Medulla oblongata (tissue), 1 donor: ENCODE measurements around the gene LYRM4.

Experiments used
- DNase-seq: peaks from one replicate; pipeline ENCODE4 v3.0.0-alpha.2; 2015; ENCODE audit errors: extremely low spot score

Gene LYRM4

DNA sequence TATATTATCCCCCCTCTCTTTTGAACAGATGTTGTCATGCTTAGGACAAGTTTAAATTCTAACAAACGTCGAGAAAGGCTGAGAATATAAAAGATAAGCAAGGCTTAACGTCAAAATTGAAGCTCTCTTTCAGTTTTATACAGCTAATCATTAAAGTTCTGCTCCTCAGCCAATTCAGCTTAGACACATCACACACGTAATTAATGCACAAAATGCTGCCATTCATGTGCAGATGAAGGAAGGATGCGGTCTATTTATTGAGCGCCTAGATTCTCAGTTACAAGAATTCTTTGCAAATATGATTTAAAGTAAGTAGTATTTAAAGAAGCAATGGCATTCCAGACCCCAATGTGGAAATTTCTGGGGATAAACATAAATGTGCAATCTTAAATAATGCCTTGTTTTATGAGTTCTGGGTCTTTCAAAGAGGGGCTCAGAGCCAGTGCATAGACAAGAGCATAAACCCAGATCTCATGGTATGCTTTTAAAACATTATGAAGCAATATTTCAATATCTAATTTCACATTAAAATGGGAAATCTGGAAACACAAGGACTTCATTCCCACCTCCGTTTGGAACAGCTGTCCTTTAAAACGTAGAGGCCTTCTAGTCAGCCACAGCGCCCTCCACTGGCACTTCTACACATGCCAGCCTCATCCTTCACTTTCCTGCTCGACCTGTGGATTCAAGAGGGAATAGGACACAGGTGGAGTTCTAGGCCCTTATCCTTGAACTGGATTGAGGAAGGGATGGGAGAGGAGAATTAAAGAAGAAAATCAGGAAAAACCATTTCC lies 85.8 kb downstream of the LYRM4 start:
- DNase-seq, result peak; percentile 40

DNA sequence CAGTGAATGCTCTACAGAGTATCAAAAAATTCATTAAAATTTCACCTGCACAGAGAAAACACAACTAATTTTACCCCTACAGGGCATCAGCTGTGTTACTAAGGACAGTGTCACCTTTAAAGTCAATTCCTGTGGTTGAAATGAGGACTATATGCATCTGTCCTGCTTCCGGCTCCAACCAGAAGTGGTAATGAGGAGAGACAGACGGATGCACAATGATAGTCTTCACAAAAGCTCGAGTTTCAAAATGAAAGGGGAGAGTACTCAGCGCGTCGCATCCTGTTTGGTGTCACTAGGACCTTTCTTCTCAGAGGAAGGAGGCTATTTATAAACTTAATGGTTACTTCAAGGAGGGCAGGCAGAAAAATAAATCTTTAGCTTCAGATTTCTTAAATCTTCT lies 86.5 kb downstream of the LYRM4 start:
- peak; percentile 77 for DNase-seq

DNA sequence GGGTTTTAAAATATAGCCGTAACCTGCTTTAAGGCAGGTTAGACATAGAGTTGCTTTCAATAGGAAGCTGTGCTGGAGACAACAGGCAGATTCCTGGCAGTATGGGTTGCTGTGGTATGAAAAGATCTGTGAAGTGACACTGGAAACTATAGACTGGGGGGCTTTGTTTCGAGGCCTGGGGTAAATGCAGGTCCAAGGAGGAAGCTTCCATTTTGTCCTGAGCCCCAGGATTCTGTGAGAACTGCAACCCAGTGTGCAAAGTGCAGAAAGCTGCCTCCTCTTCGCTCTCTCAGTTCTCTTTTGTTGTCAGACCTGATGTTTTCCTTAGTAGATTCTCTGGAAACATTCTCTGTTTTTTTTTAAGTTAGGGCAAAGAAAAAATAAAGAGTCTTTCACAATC lies 86.9 kb downstream of the LYRM4 start:
- no peak for DNase-seq

DNA sequence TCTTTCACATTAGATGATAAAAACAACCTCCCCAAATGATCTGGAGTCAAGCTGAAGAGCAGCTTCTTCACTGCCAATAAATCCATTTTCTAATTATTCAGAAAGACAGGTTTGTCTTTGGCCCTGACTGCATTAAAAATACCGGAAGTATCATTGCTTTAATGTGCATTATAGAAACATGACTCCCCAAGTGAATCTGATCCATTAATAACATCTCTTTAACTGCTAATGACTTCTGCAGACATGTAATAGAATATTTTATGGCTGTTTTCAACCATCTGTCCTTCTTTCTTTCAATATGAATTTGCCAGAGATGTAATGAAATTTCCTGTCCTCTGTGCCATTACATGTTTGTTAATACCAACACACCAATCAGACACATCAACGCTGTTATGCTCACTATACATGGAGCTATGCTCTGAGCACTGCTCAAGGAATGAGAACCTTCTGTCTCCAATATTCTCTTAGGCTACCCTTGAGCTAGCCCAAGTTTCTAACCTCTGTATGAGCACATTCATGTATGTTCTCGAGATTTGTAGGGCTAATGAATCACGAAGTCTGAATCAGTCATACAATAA lies 87.8 kb downstream of the LYRM4 start:
- no peak for DNase-seq

DNA sequence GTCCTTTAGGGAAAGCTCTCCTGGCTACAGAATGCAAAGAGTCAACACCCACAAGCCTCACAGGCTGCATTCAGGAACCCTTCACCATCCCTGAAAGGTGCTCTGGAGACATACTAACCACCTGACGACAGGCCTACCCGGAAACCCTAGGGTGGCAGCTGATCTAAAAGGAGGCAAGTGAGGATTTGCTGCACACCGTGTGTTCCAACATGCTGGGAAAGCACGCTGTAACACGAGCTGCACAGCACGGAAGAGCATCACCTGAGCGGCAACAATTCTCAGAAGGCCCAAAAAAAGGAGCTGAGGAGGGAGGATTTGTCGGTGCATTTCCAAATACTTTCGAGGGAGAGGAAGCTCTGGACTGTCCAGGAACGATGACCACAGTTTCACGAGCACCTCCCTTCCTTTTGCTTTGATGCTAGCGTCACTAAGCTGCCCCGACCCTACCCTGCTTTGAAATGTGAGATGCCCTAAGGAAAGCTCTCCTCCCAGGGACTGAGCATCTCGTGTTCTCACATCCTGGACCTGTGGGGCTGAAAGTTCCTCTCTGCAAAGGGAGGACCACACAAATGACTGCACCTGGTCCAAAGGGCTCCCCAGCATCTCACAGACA lies 88.6 kb downstream of the LYRM4 start:
- DNase-seq, result no peak

DNA sequence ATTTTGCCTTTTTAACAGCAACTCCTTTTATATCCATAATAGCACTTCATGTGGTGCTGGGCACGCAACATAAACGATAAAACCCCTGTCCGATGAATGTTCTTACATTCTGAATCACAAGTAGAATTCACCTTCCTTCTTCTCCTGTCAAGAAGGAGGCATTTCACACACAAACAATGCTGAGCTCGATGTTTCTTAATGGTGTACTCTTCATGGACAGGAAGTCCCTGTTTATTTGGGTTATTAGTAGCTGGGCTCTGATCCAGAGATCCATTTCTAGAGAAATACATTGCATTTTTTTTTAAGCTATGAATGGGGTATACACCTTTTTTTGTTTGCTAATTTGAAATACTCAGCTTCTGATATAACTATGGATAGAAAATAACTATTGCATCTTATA lies 93.2 kb downstream of the LYRM4 start:
- no peak for DNase-seq

DNA sequence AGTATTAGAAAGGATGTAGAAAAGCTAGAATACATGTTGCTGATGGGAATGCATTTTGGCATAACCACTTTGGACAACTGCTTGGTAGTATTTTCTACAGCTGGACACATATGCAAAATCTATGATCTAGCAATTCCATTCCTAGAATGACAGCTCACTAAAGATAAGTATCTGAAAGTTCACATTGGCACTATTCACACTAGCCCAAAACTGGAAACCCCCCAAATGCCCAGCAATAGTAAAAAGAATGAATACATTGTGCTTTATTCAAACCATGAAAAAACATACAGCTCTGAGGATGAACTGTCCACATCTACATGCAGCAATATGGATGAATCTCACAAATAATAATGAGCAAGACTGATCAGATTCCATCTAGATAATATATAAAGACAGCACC lies 96.7 kb downstream of the LYRM4 start:
- DNase-seq, result no peak

DNA sequence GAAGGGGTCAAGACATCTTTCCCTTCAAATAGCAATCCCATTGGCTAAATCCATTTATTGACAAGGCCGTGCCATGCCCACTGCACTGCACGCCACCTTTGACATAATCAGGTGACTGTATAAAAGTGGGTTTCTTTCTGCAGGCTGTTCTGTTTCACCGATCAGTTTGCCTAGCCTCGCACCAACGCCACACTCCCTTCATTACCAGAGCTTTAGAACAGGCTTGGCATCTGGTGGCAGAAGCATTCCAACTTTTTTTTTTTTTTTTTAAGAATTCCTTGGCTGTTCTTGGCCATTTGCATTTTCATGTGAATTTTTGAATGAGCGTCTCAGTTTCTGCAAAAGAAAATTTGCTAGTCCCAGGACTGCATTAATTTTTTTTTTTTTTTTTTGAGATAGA lies 97.5 kb downstream of the LYRM4 start:
- no peak for DNase-seq

DNA sequence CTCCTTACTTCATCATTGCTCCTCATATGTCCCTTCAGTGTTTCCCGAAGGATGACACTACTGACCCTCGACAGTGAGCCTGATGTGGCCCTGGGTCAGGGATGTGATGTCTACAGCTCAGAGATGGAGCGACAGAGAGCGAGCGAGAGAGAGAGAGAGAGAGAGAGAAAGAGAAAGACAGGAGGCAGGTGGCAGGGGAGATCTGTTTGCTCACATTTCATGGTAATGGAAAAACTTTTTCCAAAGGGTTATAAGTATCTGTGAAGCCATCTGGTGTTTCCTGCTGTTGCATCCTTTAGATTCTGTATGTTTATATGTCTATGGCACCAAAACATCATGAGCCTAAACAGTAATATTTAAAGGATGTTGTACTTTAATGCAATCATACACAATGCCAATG lies 98.4 kb downstream of the LYRM4 start:
- DNase-seq, result no peak

DNA sequence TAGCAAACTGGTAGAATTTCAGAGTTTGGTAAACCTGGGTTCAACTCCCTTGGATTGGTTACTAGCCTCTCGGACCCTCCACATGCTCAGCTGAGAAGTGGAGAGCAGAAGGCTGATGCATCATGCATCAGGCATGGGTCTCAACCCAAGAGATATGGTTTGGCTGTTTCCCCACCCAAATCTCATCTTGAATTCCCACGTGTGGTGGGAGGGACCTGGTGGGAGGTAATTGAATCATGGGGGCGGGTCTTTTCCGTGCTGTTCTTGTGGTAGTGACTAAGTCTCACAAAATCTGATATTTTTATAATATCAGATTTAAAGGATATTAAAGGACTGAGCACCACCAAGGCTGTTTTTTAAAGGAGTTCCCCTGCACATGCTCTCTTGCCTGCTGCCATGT lies 100.5 kb downstream of the LYRM4 start:
- DNase-seq, result no peak

DNA sequence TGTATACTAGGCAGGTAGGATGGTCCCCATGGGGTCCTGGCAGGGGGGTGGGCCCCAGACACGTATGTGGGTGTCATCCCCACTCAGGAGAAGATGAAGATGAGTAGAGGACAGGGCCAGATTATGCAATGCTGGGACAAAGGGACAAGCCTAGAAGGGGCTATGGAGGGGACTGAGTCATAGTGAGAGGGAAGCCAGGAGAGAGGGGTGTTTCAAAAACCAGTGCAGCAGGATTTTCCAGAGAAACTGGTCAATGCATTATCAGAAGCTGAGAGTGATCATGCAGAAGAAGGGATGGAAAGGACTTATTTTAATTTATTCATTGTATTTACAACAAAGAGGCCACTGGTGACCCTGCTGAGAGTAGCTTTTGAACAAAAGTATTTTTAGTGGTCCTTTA lies 101.6 kb downstream of the LYRM4 start:
- no peak for DNase-seq

DNA sequence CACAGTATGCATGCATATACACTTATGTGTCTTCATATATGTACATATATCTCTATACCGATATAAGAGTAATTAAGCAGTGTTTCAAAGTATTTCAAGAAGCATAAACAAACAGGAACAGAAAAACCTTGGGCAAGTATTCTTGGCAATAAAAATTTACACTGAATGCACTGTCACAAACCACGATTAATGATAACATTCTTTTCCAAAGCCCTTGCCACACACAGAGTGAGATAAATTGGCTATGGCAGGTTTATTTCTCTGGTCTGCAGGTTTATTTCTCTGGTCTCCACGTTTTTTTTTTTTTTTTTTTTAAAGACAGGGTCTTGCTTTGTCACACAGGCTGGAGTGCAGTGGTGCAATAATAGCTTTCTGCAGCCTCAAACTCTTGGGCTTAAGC lies 102.6 kb downstream of the LYRM4 start:
- DNase-seq, result no peak

DNA sequence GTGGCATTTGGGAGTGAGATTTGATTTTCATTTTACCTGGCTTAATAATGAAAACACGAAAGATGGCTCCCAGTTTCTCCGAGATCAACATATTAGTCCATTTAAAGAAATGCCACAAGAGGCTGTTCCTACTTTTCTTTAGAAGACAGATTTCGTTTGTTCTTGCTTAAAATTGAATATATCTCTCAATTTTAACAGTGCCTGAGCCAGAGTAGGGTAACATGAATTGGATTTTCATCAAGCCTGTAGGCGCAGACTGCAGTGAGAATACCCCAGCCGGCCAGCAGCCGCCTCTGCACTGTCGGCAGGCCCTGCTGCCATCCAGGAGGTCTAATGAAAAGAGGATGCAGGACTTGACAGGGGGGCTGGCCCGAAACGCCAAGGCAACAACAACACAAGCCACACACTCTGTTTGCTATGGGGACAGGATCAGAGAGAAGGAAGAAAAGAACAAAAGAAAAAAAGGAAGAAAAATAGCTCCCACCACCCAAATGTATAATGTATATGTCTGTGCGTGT lies 103.1 kb downstream of the LYRM4 start:
- DNase-seq, result no peak

DNA sequence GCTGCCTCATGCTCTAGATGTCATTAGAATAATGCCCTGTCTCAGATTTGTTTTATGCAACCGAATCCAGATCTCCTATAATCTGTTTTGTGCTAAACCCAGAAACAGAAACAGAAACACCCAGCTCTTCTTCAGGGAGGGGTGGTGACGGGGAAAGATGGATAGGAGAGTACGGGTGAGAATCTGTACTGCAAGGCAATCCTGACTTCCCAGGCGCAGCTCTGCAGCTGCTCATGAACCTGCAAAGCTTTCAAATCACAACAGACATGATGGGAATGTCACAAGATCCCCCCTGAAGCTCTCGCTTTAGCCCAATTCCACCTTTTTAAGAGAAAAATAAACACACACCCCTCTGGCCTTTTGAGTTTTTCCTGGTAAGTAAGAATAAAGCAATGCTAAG lies 104.1 kb downstream of the LYRM4 start:
- DNase-seq, result no peak

DNA sequence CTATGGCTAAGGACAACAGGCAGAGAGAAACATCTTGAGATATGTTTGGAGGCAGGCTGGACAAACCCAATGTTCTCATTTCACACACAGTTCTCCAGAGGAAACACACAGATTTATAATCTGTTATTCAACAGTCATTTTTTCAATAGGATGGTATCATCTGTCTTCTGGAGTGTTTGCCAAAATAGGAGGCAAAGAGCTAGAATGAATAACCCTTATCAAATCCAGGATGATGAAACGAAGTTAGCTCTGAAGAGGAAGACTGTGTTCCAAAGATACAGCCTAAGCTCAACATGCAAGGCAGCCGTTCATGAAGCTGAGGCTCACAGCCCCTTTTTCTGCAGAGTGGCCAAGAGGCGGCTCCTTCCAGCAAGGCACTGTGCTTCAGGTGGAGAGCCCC lies 104.8 kb downstream of the LYRM4 start:
- DNase-seq, result no peak

DNA sequence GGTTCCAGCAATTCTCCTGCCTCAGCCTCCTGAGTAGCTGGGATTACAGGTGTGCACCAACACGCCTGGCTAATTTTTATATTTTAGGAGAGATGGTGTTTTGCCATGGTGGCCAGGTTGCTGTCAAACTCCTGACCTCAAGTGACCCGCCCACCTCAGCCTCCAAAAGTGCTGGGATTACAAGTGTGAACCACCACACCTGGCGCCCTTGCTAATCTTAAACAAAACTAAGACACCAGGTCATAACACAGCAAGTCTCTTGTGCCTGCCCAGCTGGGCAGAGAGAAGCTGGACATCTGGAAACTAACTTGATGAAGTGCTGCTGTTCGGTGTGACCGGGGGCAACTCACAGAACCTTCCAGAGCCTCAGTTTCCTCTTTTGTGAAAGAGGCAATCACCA lies 107.6 kb downstream of the LYRM4 start:
- DNase-seq, result no peak

DNA sequence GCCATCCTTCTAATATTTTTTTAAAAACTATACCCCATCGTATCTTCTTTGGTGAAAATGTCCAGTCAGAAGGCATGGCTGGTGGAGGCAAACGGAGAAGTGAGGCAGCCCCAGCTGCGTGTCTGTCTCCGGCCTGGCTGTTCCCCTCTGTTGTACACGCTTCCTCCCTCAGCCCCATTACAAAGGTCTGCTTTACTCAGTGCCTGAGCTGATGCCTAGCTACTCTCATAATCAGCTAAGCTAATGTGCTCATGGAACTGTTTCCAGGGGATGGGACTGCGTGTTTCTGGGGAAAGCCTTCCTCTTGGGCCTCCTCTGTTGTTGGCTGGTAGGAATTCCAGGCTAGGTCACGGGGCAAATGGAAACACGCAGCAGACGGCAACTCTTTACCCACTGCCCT lies 108.3 kb downstream of the LYRM4 start:
- DNase-seq, result no peak

DNA sequence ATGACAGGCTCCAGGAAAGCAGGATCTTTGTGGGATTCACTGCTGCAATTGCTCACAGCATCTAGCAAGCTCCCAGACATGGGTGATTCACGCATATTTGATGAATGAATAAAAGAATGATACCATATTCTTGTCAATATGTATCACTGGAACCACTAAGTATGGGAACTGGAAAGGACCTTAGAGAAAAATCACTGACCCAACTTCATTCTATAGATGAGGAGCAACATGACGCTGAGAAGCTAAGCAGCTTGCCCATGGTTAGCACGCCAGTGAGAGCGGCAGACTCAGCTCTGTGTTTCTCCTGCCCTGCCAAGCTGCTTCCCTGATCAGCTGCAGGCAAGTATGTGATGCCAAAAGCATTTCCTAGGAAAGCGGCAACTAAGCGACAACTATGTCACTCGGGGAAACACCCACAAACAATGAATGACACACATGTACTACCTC lies 108.8 kb downstream of the LYRM4 start:
- DNase-seq, result peak; percentile 64

DNA sequence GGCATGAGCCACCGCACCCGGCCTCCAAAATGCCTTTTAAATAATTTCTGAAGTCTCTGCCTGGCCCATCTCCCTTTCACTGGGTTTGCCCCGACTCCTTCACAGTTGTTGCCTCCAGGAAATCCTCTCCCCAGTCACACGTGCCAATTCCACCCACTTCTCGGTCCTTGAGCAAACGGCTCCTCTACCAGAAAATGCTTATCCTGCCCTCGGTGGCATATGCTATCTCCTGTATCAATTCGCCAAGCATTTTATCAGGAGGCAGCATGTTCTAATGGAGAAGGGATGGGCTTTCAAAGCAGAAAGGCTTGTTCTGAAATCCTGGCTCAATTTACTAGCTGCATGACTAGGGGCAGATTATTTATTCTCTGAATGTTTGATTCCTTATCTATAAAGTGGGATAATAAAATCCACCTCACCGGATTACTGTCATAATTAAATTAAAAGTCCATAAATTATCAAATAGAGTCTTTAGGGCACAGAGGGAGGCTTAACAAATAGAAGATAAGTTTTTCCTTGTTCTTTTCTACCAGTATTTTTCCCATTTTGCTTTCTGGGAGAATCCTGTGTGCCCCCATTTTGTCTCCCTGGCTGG lies 109.3 kb downstream of the LYRM4 start:
- DNase-seq, result no peak

DNA sequence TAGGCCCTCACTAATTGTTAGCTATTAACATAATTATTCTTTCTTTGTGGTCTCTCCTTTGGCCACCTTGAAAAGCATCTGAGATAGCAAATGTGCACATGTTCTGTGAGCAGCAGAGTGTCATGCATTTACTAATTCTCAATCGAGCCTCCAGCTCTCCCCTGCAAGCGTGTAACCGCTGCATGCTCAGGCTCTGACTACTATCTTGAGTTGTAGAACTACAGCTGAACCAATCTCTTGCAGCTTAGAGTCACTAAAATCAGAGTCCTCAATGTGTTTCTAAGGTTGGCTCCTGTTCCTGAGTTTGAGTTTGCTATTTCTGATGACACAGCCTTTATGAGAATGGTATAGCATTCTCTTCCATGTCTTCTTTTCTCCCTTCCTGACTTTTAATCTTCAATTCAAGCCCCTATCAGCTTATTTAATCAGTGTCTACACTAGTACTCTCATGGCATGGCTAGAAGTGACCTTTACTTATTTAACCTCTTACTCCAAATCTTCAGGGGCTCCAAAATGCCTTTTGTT lies 110.1 kb downstream of the LYRM4 start:
- no peak for DNase-seq

DNA sequence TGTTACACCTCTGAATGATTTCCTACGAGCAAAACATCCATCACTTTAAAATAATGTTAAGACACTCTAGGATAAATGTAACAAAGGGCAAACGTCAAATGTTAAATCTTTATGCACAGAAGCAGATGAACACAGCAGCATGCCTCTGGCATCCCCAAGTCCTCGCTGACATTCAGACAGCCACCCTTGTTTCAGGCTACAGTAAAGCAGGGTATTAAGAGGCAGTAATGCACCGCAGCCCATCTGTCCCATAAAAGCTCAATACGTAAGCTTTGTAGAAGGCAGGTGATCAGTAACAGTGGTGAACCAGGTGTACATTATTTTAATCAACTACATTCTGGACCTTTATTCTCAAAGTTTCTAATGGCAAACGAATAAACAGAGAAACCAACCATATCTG lies 110.9 kb downstream of the LYRM4 start:
- no peak for DNase-seq

DNA sequence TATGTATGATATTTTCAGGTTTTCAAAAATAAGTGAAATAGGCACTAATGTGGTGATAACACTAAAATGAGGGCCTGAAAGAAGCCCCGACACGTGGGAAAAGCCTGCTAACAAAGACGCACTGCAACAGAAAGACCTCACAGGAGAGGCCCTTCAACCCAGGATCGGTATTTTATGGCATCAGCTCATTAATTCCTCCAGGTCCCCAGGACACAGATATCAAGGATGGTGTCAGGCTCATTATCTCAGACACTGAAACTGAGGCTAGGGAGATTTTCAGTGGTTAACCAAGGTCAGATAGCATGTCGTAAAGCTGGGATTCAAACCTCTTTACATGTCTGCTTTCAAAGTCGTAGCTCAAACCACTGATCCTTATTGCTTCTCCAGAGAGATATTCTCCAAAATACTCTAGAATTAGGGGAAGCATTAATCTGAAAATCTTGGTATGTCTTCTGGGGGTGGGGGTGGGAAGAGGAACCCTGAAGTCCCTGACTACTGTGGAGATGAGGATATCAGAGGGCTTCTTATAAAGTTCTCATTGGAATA lies 111.5 kb downstream of the LYRM4 start:
- DNase-seq, result no peak
